Neuronal stem cell (in vitro differentiated cells): ENCODE measurements around the gene SH2D4B.

Experiments
- DNase-seq: peaks from one replicate; pipeline ENCODE4 v3.0.0-alpha.2; 2013; ENCODE audit warnings: low spot score
- H2AFZ ChIP-seq: one replicate; pipeline ENCODE4 v1.6.1; 2013; ENCODE audit warnings: mild to moderate bottlenecking, low read length, inconsistent platforms
- H2AK5ac ChIP-seq: 2 replicates; pipeline ENCODE4 v1.6.1; 2013; ENCODE audit warnings: low read depth, mild to moderate bottlenecking, inconsistent platforms, low read length, moderate library complexity, mixed read lengths
- H2BK120ac ChIP-seq: 2 replicates; pipeline ENCODE4 v1.6.1; 2013; ENCODE audit warnings: low read depth, mild to moderate bottlenecking, inconsistent platforms, low read length, moderate library complexity, mixed read lengths
- H2BK12ac ChIP-seq: one replicate; pipeline ENCODE4 v1.6.1; 2013; ENCODE audit warnings: low read length, inconsistent platforms
- H2BK15ac ChIP-seq: 2 replicates; pipeline ENCODE4 v1.6.1; 2013; ENCODE audit warnings: mild to moderate bottlenecking, low read length, inconsistent platforms, mixed read lengths
- H2BK5ac ChIP-seq: one replicate; pipeline ENCODE4 v1.6.1; 2013; ENCODE audit warnings: inconsistent platforms, mild to moderate bottlenecking, low read length, moderate library complexity
- H3K14ac ChIP-seq: one replicate; pipeline ENCODE4 v1.6.1; 2013; ENCODE audit warnings: low read length, inconsistent platforms
- H3K18ac ChIP-seq: 2 replicates; pipeline ENCODE4 v1.6.1; 2013; ENCODE audit warnings: low read length, inconsistent platforms
- H3K23ac ChIP-seq: 2 replicates; pipeline ENCODE4 v1.6.1; 2013; ENCODE audit warnings: low read depth, mild to moderate bottlenecking, mixed read lengths, low read length, inconsistent platforms; ENCODE audit not compliant: poor library complexity
- H3K27ac ChIP-seq: replicated peaks from 3 replicates; pipeline ENCODE4 v1.5.1; 2013; ENCODE audit warnings: low read length, inconsistent platforms
- H3K27me3 ChIP-seq, 3 experiments: 2 replicates each; pipeline ENCODE4 v1.6.1; 2013; ENCODE audit warnings: low read length in 3 of 3, mild to moderate bottlenecking in 2 of 3, inconsistent platforms in 1 of 3, low read depth in 1 of 3, mixed read lengths in 1 of 3, moderate library complexity in 1 of 3; ENCODE audit not compliant: control insufficient read depth in 3 of 3, insufficient read depth in 3 of 3
- H3K36me3 ChIP-seq, 2 donors: replicated peaks in 1 of 2; 2 replicates each; pipeline ENCODE4 v1.6.1; 2013; ENCODE audit warnings: low read length in 2 of 2; ENCODE audit not compliant: control insufficient read depth in 2 of 2, insufficient read depth in 2 of 2
- H3K4ac ChIP-seq: 2 replicates; pipeline ENCODE4 v1.6.1; 2013; ENCODE audit warnings: inconsistent platforms, mild to moderate bottlenecking, low read length, moderate library complexity
- H3K4me1 ChIP-seq, 2 donors: 1 replicate in 1 of 2; 2 replicates in 1 of 2; pipeline ENCODE4 v1.6.1; 2013; ENCODE audit warnings: low read length in 2 of 2, low read depth in 1 of 2; ENCODE audit not compliant: control insufficient read depth in 2 of 2, insufficient read depth in 1 of 2
- H3K4me2 ChIP-seq: one replicate; pipeline ENCODE4 v1.6.1; 2013; ENCODE audit warnings: mild to moderate bottlenecking, low read length, inconsistent platforms; ENCODE audit not compliant: insufficient read depth, poor library complexity, severe bottlenecking
- H3K4me3 ChIP-seq, 2 donors: 2 replicates each; pipeline ENCODE4 v1.5.1; 2013; ENCODE audit warnings: low read length in 2 of 2, mild to moderate bottlenecking in 2 of 2, inconsistent platforms in 1 of 2, moderate library complexity in 1 of 2
- H3K79me1 ChIP-seq: one replicate; pipeline ENCODE4 v1.6.1; 2013; ENCODE audit warnings: low read depth, mild to moderate bottlenecking, inconsistent platforms, low read length, moderate library complexity
- H3K9ac ChIP-seq: one replicate; pipeline ENCODE4 v1.6.1; 2013; ENCODE audit warnings: mild to moderate bottlenecking, low read depth, low read length, inconsistent platforms; ENCODE audit not compliant: poor library complexity
- H3K9me3 ChIP-seq, 2 donors: replicated peaks in 1 of 2; 2 replicates each; pipeline versions ENCODE3 to v1.6.1; 2013; ENCODE audit warnings: low read length in 2 of 2, mild to moderate bottlenecking in 2 of 2, inconsistent platforms in 1 of 2, low read depth in 1 of 2, mixed read lengths in 1 of 2, moderate library complexity in 1 of 2; ENCODE audit not compliant: control insufficient read depth in 2 of 2, insufficient read depth in 1 of 2
- H4K8ac ChIP-seq: one replicate; pipeline ENCODE4 v1.6.1; 2013; ENCODE audit warnings: low read depth, mild to moderate bottlenecking, inconsistent platforms, low read length, moderate library complexity
- H4K91ac ChIP-seq: one replicate; pipeline ENCODE4 v1.6.1; 2013; ENCODE audit warnings: low read length, low read depth, mild to moderate bottlenecking, inconsistent platforms; ENCODE audit not compliant: poor library complexity
- WGBS, 2 donors: extraction: QIAGEN DNeasy Blood & Tissue Kit; methylation state at CpG; one replicate each; pipeline ENCODE4 v1.1.7; 2013; ENCODE audit warnings: missing lambda C conversion rate in 2 of 2, mixed read lengths in 1 of 2; ENCODE audit not compliant: insufficient read length in 2 of 2, insufficient replicate concordance in 1 of 2; ENCODE audit errors: extremely low coverage in 2 of 2; 5-methylcytosine and 5-hydroxymethylcytosine counted together

The SH2D4B gene

GRCh38 chr10:80518143-80518806 is 19.4 kb upstream of the SH2D4B start:
- H3K4me2 ChIP-seq: no peak overlapping the region
- H2BK5ac ChIP-seq: no peak overlapping the region
- H3K4me1 ChIP-seq: no peaks in the 10 kb centered on the region
- H3K27ac ChIP-seq: no peak overlapping the region
- no peak overlapping the region for H2BK120ac ChIP-seq
- no peak overlapping the region for H2BK12ac ChIP-seq
- no peak overlapping the region for H3K14ac ChIP-seq
- H3K27me3 ChIP-seq: no peaks in the 10 kb centered on the region
- H3K9ac ChIP-seq: no peak overlapping the region
- no peak overlapping the region for H2BK15ac ChIP-seq
- no peak overlapping the region for H2AFZ ChIP-seq
- H3K4ac ChIP-seq: no peak overlapping the region
- peaks cover 6% of the 10 kb centered on the region for H3K79me1 ChIP-seq
- no CpG with 5 or more reads among the region's 17 CpGs for WGBS, 2 donors
- H3K18ac ChIP-seq: no peak overlapping the region
- H2AK5ac ChIP-seq: no peak overlapping the region
- H3K9me3 ChIP-seq: peaks cover 0 to 2% of the 10 kb centered on the region in 2 donors
- peaks cover 49 to 95% of the 10 kb centered on the region in 2 donors for H3K36me3 ChIP-seq
- DNase-seq: no peak
- H3K4me3 ChIP-seq: no peak overlapping the region
- H4K91ac ChIP-seq: no peak overlapping the region
- no peak overlapping the region for H4K8ac ChIP-seq
- H3K23ac ChIP-seq: no peak overlapping the region

DNA sequence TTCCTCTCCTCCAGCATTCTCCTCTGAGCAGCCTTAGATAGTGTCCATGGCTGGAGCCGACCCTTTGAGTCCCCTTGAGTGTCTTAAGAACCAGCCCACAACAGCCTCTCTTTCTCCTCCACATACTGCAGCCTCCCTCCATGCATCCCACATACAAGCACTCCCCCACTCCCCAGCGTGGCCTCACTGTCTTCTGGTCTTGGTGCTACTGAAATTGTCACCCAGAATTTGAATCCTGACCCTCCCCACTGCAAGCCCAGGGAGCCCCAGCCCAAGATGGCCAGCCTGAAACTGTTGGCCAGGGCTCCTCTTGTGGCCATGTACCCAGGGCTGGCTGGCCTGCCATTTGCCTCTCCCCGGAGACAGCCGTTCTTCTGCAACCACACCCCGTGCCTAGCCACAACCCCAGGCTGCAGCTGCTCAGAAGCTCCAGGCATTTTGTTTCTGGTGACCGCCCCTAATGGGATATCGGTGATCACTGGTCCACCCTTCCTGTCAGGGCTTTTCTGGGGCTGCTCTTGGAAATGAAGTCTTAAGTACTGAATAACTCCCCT is 18.8 kb upstream of the SH2D4B start:
- Histone ChIP-seq H2BK12ac (no peak overlapping the region), H2AFZ (no peak overlapping the region), H3K9ac (no peak overlapping the region), H3K23ac (no peak overlapping the region), H3K27me3 (no peaks in the 10 kb centered on the region), H3K27ac (no peak overlapping the region), H3K79me1 (peaks cover 6% of the 10 kb centered on the region), H2BK15ac (no peak overlapping the region), H3K36me3 (peaks cover 48 to 89% of the 10 kb centered on the region in 2 donors), H2BK120ac (no peak overlapping the region), H3K4me3 (no peak overlapping the region), H4K8ac (no peak overlapping the region), H3K9me3 (peaks cover 0 to 2% of the 10 kb centered on the region in 2 donors), H3K14ac (no peak overlapping the region), H3K18ac (no peak overlapping the region), H3K4ac (no peak overlapping the region), H2BK5ac (no peak overlapping the region), H4K91ac (no peak overlapping the region), H2AK5ac (no peak overlapping the region), H3K4me2 (no peak overlapping the region), H3K4me1 (no peaks in the 10 kb centered on the region)
- no peak for DNase-seq
- WGBS, 2 donors: no CpG with 5 or more reads among the region's 7 CpGs

DNA sequence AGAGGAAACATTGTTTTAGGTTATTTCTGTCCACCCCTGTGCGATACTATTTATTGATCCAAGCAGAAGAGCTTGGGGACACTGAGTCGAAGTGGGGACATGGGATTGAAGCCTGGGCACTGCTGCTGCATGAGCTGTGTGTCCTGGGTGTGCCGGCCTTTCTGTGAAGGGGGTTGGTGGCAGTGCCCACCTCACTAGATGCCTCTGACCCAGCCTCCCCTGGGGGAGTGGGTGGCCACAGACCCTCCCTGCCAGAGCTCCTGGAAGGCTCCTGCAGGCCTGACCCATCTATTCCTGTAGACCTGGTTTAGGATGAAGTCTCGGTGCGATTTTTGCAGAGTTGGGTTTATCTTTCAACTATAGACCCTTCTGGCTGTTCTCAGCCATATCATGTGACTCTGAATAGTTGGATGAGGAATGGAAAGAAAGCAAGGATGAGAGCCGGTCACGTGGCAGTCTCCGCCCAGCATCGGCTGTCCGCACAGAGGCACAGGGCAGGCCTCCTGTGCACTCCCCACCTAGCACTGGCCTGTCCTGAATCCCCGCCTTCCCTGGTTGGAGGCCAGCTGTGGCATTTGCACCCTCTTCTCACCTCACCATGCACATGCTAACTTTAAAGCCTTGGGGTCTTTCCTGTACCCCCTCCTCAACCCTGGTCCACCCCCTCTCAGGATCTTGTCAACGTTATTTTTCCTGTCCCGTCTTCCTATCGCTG is 17.6 kb upstream of the SH2D4B start:
- H3K4me2 ChIP-seq: no peak overlapping the region
- H3K23ac ChIP-seq: no peak overlapping the region
- no peak overlapping the region for H3K4me3 ChIP-seq
- no peak overlapping the region for H2BK12ac ChIP-seq
- H2AK5ac ChIP-seq: no peak overlapping the region
- no peaks in the 10 kb centered on the region for H3K4me1 ChIP-seq
- peaks cover 0 to 2% of the 10 kb centered on the region in 2 donors for H3K9me3 ChIP-seq
- no peak overlapping the region for H4K91ac ChIP-seq
- DNase-seq: no peak
- no peaks in the 10 kb centered on the region for H3K27me3 ChIP-seq
- H2BK5ac ChIP-seq: no peak overlapping the region
- H3K14ac ChIP-seq: no peak overlapping the region
- H2AFZ ChIP-seq: no peak overlapping the region
- no peak overlapping the region for H2BK120ac ChIP-seq
- H4K8ac ChIP-seq: no peak overlapping the region
- peak overlapping the region; percentile 5 for H3K18ac ChIP-seq
- WGBS, 2 donors: no CpG with 5 or more reads among the region's 14 CpGs
- no peak overlapping the region for H2BK15ac ChIP-seq
- peak overlapping the region; percentile 0 for H3K9ac ChIP-seq
- peaks cover 38 to 77% of the 10 kb centered on the region in 2 donors for H3K36me3 ChIP-seq
- no peak overlapping the region for H3K4ac ChIP-seq
- peaks cover 6% of the 10 kb centered on the region for H3K79me1 ChIP-seq
- no peak overlapping the region for H3K27ac ChIP-seq
